ENCODE data around the gene TRANK1. TPM values are rescaled to one million over a fixed set of nuclear protein-coding genes. Genes with fewer than 3 reads are reported as not detected.

Gene TRANK1
- polyA plus RNA-seq, 1 donor (not counting 4 experiments of a cell fraction or from before 2014, with no cell fraction given) = 3.2 TPM

GRCh38 chr3:36893137-36893557, 51.7 kb downstream of the TRANK1 start:
- Histone ChIP-seq H3K4me2 (ENCODE audit: control insufficient read depth, extremely low read depth, insufficient read depth, low read depth, low read length) (no peak overlapping the region), H3K27me3 (ENCODE audit: control insufficient read depth, extremely low read depth, insufficient read depth, low read length) (no peaks in the 10 kb centered on the region), H3K9me1 (ENCODE audit: control insufficient read depth, extremely low read depth, insufficient read depth, low read length) (no peaks in the 10 kb centered on the region), H3K9ac (ENCODE audit: control insufficient read depth, extremely low read depth, insufficient read depth, low read length) (no peak overlapping the region), H3K4me1 (ENCODE audit: control insufficient read depth, extremely low read depth, insufficient read depth, low read length) (no peaks in the 10 kb centered on the region), H3K36me3 (ENCODE audit: control insufficient read depth in 2 of 2, extremely low read depth in 1 of 2, insufficient read depth in 2 of 2, low read length in 2 of 2) (no peaks in the 10 kb centered on the region), H3K9me3 (ENCODE audit: control insufficient read depth, low read depth, low read length) (no peaks in the 10 kb centered on the region), H3K4me3 (ENCODE audit: control insufficient read depth in 2 of 3, extremely low read depth in 1 of 3, insufficient read depth in 2 of 3, low read depth in 1 of 3, low read length in 3 of 3) (no peak overlapping the region), H2AFZ (ENCODE audit: control insufficient read depth, low read length) (no peak overlapping the region), H4K20me1 (ENCODE audit: control insufficient read depth, extremely low read depth, insufficient read depth, low read length) (no peaks in the 10 kb centered on the region), H3K79me2 (ENCODE audit: control insufficient read depth, insufficient read depth, low read length) (no peaks in the 10 kb centered on the region), H3K27ac (ENCODE audit: control insufficient read depth, insufficient read depth, low read length) (no peak overlapping the region)
- DNase-seq (ENCODE audit: low read depth, low spot score) = no peak
- no peak for TF ChIP-seq CTCF (optimal IDR thresholded peaks at IDR 0.05 in 1 of 3, IDR thresholded peaks at IDR 0.05 in 1 of 3, conservative IDR thresholded peaks at IDR 0.05 in 1 of 3; ENCODE audit: extremely low read depth in 1 of 3, insufficient read depth in 2 of 3, low read length in 3 of 3)
- TF ChIP-seq EZH2 (IDR thresholded peaks at IDR 0.05; ENCODE audit: low read length) = no peak
- dilution Hi-C loops (cut with MboI; ENCODE audit: extremely low pct_ligation_motif_present, low sequenced_read_pairs) = no loop called here
- FAIRE-seq = no peak

GRCh38 chr3:36892457-36893136, 52.3 kb downstream of the TRANK1 start:
- no peak for DNase-seq (ENCODE audit: low read depth, low spot score)
- dilution Hi-C loops (cut with MboI; ENCODE audit: extremely low pct_ligation_motif_present, low sequenced_read_pairs) = no loop called here
- no peak for TF ChIP-seq CTCF (optimal IDR thresholded peaks at IDR 0.05 in 1 of 3, IDR thresholded peaks at IDR 0.05 in 1 of 3, conservative IDR thresholded peaks at IDR 0.05 in 1 of 3; ENCODE audit: extremely low read depth in 1 of 3, insufficient read depth in 2 of 3, low read length in 3 of 3)
- TF ChIP-seq EZH2 (IDR thresholded peaks at IDR 0.05; ENCODE audit: low read length) = no peak
- no peaks in the 10 kb centered on the region for H4K20me1 ChIP-seq (ENCODE audit: control insufficient read depth, extremely low read depth, insufficient read depth, low read length)
- no peak overlapping the region for H2AFZ ChIP-seq (ENCODE audit: control insufficient read depth, low read length)
- no peaks in the 10 kb centered on the region for H3K79me2 ChIP-seq (ENCODE audit: control insufficient read depth, insufficient read depth, low read length)
- H3K27ac ChIP-seq (ENCODE audit: control insufficient read depth, insufficient read depth, low read length) = no peak overlapping the region
- no peak overlapping the region for H3K9ac ChIP-seq (ENCODE audit: control insufficient read depth, extremely low read depth, insufficient read depth, low read length)
- H3K9me3 ChIP-seq (ENCODE audit: control insufficient read depth, low read depth, low read length) = no peaks in the 10 kb centered on the region
- H3K36me3 ChIP-seq (ENCODE audit: control insufficient read depth in 2 of 2, extremely low read depth in 1 of 2, insufficient read depth in 2 of 2, low read length in 2 of 2) = no peaks in the 10 kb centered on the region
- no peak overlapping the region for H3K4me2 ChIP-seq (ENCODE audit: control insufficient read depth, extremely low read depth, insufficient read depth, low read depth, low read length)
- FAIRE-seq = no peak
- H3K9me1 ChIP-seq (ENCODE audit: control insufficient read depth, extremely low read depth, insufficient read depth, low read length) = no peaks in the 10 kb centered on the region
- H3K4me3 ChIP-seq (ENCODE audit: control insufficient read depth in 2 of 3, extremely low read depth in 1 of 3, insufficient read depth in 2 of 3, low read depth in 1 of 3, low read length in 3 of 3) = no peak overlapping the region
- no peaks in the 10 kb centered on the region for H3K27me3 ChIP-seq (ENCODE audit: control insufficient read depth, extremely low read depth, insufficient read depth, low read length)
- H3K4me1 ChIP-seq (ENCODE audit: control insufficient read depth, extremely low read depth, insufficient read depth, low read length) = no peaks in the 10 kb centered on the region

Measured in keratinocyte (primary cell).